ENCODE data around the gene CLCN4. TPM values are rescaled to one million over a fixed set of nuclear protein-coding genes. Genes with fewer than 3 reads are reported as not detected.
A peak's percentile ranks its signal among the peaks of the same experiment; 100 is the strongest.

CLCN4 gene
- total RNA-seq = 14.1 and 16.2 TPM in 2 replicates

DNA sequence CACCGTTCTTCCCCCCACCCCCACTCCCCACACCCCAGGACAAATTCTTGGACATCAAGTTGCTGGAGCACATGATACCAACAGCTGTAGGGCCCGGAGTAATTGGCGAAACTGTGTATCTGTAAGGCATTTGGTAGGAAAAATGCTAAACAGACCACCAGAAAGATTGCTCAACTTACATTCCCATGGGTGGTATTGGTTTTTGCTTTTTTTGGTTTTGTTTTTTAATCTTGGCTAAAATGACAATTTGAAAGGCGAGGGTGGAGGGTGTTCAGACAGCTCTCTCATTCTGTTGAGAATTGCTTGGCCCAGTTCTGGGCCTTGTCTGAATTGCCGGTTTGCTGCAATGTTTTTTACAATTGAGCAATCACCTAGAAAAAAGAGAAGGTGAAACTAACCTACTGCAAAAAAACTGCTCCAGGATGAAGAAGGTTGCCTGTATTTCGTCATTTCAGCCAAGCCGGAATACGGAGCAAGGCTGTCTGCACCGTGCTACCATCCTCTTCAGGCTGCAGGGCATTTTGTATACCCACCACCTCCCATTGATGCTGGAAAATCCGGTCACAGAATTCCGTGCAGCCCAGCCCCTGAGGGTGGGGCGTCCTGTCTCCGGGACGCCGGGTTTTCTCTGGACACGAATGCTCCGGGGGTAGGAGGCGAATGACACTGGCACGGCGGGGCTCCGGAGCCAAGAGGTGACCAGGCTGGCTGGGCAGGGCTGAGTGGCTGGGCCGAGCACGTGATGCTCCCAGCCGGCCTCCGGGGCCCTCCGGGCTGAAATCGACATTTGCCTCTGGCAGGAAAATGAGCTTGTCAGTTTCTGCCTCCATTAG lies at the start of gene CLCN4:
Gene CLCN4, plus strand, starts transcription at position 777 of the 833 bp plus-strand sequence. CDS start 28,058 bp downstream, outside the sequence.
- H3K4me2 ChIP-seq (ENCODE audit: insufficient read depth, low read length) = peak within 1 kb of the TSS; percentile 83
- peak within 1 kb of the TSS; percentile 69 for H2AFZ ChIP-seq (ENCODE audit: low read length)
- no peaks in the 10 kb centered on the region for H3K36me3 ChIP-seq (ENCODE audit: insufficient read depth, low read length)
- H3K79me2 ChIP-seq (ENCODE audit: insufficient read depth, low read length) = no peaks in the 10 kb centered on the region
- H3K4me3 ChIP-seq (ENCODE audit: insufficient read depth, low read length) = peak within 1 kb of the TSS; percentile 70
- no peaks in the 10 kb centered on the region for H3K9me3 ChIP-seq (ENCODE audit: low read depth, low read length)
- H4K20me1 ChIP-seq (ENCODE audit: insufficient read depth, low read length) = no peaks in the 10 kb centered on the region
- DNase-seq (ENCODE audit: insufficient read length, low spot score, missing footprints) = peak; percentile 93
- H3K4me1 ChIP-seq (ENCODE audit: insufficient read depth, low read length) = peaks cover 3% of the 10 kb centered on the region
- H3K27ac ChIP-seq (ENCODE audit: low read depth, low read length) = peak within 1 kb of the TSS; percentile 70
- TF ChIP-seq CTCF (IDR thresholded peaks at IDR 0.05; ENCODE audit: extremely low read depth, low read depth, low read length) = no peak
- no peaks in the 10 kb centered on the region for H3K27me3 ChIP-seq (ENCODE audit: insufficient read depth, low read length)

- TF ChIP-seq CTCF (IDR thresholded peaks at IDR 0.05; ENCODE audit: extremely low read depth, low read depth, low read length) = no peak
- no peak overlapping the region for H3K27ac ChIP-seq (ENCODE audit: low read depth, low read length)
- H2AFZ ChIP-seq (ENCODE audit: low read length) = no peak overlapping the region
- no peaks in the 10 kb centered on the region for H3K9me3 ChIP-seq (ENCODE audit: low read depth, low read length)
- H3K4me2 ChIP-seq (ENCODE audit: insufficient read depth, low read length) = no peak overlapping the region
- no peaks in the 10 kb centered on the region for H3K4me1 ChIP-seq (ENCODE audit: insufficient read depth, low read length)
- no peaks in the 10 kb centered on the region for H4K20me1 ChIP-seq (ENCODE audit: insufficient read depth, low read length)
- no peaks in the 10 kb centered on the region for H3K79me2 ChIP-seq (ENCODE audit: insufficient read depth, low read length)
- H3K36me3 ChIP-seq (ENCODE audit: insufficient read depth, low read length) = no peaks in the 10 kb centered on the region
- H3K4me3 ChIP-seq (ENCODE audit: insufficient read depth, low read length) = no peak overlapping the region
- no peaks in the 10 kb centered on the region for H3K27me3 ChIP-seq (ENCODE audit: insufficient read depth, low read length)
- no peak for DNase-seq (ENCODE audit: insufficient read length, low spot score, missing footprints)
Measured at GRCh38 chrX:10107483-10107882, 49.3 kb upstream of the CLCN4 start.

DNA sequence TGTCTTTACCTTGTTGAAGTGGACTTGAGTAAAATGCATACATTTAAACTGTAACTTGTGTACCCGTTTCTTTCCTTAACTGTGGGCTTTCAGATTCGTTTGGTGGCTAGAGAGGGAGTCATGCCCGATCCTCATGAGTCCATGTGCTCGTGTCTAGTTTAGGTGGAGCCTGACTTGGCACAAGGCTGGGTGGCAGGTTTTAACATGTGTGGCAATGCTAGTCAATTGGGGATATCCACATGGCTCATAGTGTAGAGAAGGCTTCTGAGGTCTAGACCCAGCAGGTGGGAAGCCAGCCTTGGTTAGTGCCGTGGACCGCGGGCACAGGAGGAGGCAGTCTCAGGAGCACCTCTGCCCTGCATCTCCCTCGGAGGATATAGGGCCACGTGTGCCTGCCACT lies 48.5 kb upstream of the CLCN4 start:
- no peak for DNase-seq (ENCODE audit: insufficient read length, low spot score, missing footprints)
- Histone ChIP-seq H3K4me2 (ENCODE audit: insufficient read depth, low read length) (no peak overlapping the region), H3K27me3 (ENCODE audit: insufficient read depth, low read length) (no peaks in the 10 kb centered on the region), H3K36me3 (ENCODE audit: insufficient read depth, low read length) (no peaks in the 10 kb centered on the region), H3K4me3 (ENCODE audit: insufficient read depth, low read length) (no peak overlapping the region), H2AFZ (ENCODE audit: low read length) (no peak overlapping the region), H3K79me2 (ENCODE audit: insufficient read depth, low read length) (peaks cover 2% of the 10 kb centered on the region), H4K20me1 (ENCODE audit: insufficient read depth, low read length) (no peaks in the 10 kb centered on the region), H3K4me1 (ENCODE audit: insufficient read depth, low read length) (no peaks in the 10 kb centered on the region), H3K9me3 (ENCODE audit: low read depth, low read length) (no peaks in the 10 kb centered on the region), H3K27ac (ENCODE audit: low read depth, low read length) (no peak overlapping the region)
- no peak for TF ChIP-seq CTCF (IDR thresholded peaks at IDR 0.05; ENCODE audit: extremely low read depth, low read depth, low read length)

GRCh38 chrX:10109695-10110094 lies 47.1 kb upstream of the CLCN4 start:
- DNase-seq (ENCODE audit: insufficient read length, low spot score, missing footprints) = no peak
- Histone ChIP-seq H3K27me3 (ENCODE audit: insufficient read depth, low read length) (no peaks in the 10 kb centered on the region), H3K4me2 (ENCODE audit: insufficient read depth, low read length) (no peak overlapping the region), H3K79me2 (ENCODE audit: insufficient read depth, low read length) (peaks cover 4% of the 10 kb centered on the region), H3K9me3 (ENCODE audit: low read depth, low read length) (no peaks in the 10 kb centered on the region), H2AFZ (ENCODE audit: low read length) (no peak overlapping the region), H3K4me1 (ENCODE audit: insufficient read depth, low read length) (no peaks in the 10 kb centered on the region), H3K36me3 (ENCODE audit: insufficient read depth, low read length) (no peaks in the 10 kb centered on the region), H4K20me1 (ENCODE audit: insufficient read depth, low read length) (no peaks in the 10 kb centered on the region), H3K27ac (ENCODE audit: low read depth, low read length) (no peak overlapping the region), H3K4me3 (ENCODE audit: insufficient read depth, low read length) (no peak overlapping the region)
- TF ChIP-seq CTCF (IDR thresholded peaks at IDR 0.05; ENCODE audit: extremely low read depth, low read depth, low read length) = no peak
